Osteocyte (in vitro differentiated cells): Measurements from ENCODE around the gene ZNF836. TPM values are rescaled to one million over a fixed set of nuclear protein-coding genes. Genes with fewer than 3 reads are reported as not detected.

ENCODE experiments used
- DNase-seq: peaks from one replicate; pipeline ENCODE4 v3.0.0; 2021; ENCODE audit warnings: mixed read lengths; ENCODE audit not compliant: unreplicated experiment; ENCODE audit errors: extremely low spot score
- H3K27ac Mint-ChIP-seq: one replicate; pipeline ENCODE4 v1.8.0; 2021; ENCODE audit warnings: mild to moderate bottlenecking, mixed read lengths; ENCODE audit not compliant: unreplicated experiment
- H3K27me3 Mint-ChIP-seq: one replicate; pipeline ENCODE4 v1.8.0; 2021; ENCODE audit warnings: mixed read lengths; ENCODE audit not compliant: unreplicated experiment
- H3K36me3 Mint-ChIP-seq: one replicate; pipeline ENCODE4 v1.8.0; 2021; ENCODE audit warnings: mixed read lengths; ENCODE audit not compliant: unreplicated experiment
- H3K4me1 Mint-ChIP-seq: one replicate; pipeline ENCODE4 v1.8.0; 2021; ENCODE audit warnings: mixed read lengths; ENCODE audit not compliant: unreplicated experiment
- H3K4me3 Mint-ChIP-seq: one replicate; pipeline ENCODE4 v1.8.0; 2021; ENCODE audit warnings: mild to moderate bottlenecking, moderate library complexity, mixed read lengths; ENCODE audit not compliant: unreplicated experiment
- H3K9me3 Mint-ChIP-seq: one replicate; pipeline ENCODE4 v1.8.0; 2021; ENCODE audit warnings: mixed read lengths; ENCODE audit not compliant: unreplicated experiment
- CTCF ChIP-seq: fragments of 200-600 bp; sonication (generic); IDR thresholded peaks from 2 replicates; pipeline ENCODE4 v1.5.0; 2021; ENCODE audit warnings: antibody characterized with exemption, mild to moderate bottlenecking, moderate library complexity
- total RNA-seq: library from RNA; stranded (reverse); gene quantifications from 2 replicates; pipeline ENCODE4 v1.2.1, GENCODE V29; 2021

The ZNF836 gene
- total RNA-seq, 1 donor from 2014 or later = 19.1 TPM

GRCh38 chr19:52155596-52156359, 15.6 kb downstream of the ZNF836 start:
- no peak overlapping the region for H3K4me3 Mint-ChIP-seq
- DNase-seq = no peak
- H3K4me1 Mint-ChIP-seq = no peaks in the 10 kb centered on the region
- peaks cover 66% of the 10 kb centered on the region for H3K9me3 Mint-ChIP-seq
- no peak for TF ChIP-seq CTCF
- no peak overlapping the region for H3K27ac Mint-ChIP-seq
- H3K27me3 Mint-ChIP-seq = no peaks in the 10 kb centered on the region
- H3K36me3 Mint-ChIP-seq = peaks cover 76% of the 10 kb centered on the region

GRCh38 chr19:52148256-52148655, 23.2 kb downstream of the ZNF836 start:
- no peak overlapping the region for H3K4me3 Mint-ChIP-seq

GRCh38 chr19:52142001-52142595, 29.3 kb downstream of the ZNF836 start:
- Mint-ChIP-seq H3K36me3 (peaks cover 11% of the 10 kb centered on the region), H3K27ac (no peak overlapping the region), H3K4me3 (no peak overlapping the region), H3K4me1 (peaks cover 19% of the 10 kb centered on the region), H3K27me3 (no peaks in the 10 kb centered on the region), H3K9me3 (peaks cover 26% of the 10 kb centered on the region)
- DNase-seq = no peak
- TF ChIP-seq CTCF = no peak

More at GRCh38 chr19:52148256-52148655, 23.2 kb downstream of the ZNF836 start:
- peaks cover 17% of the 10 kb centered on the region for H3K36me3 Mint-ChIP-seq
- no peak for TF ChIP-seq CTCF
- no peak for DNase-seq
- peaks cover 35% of the 10 kb centered on the region for H3K9me3 Mint-ChIP-seq
- no peaks in the 10 kb centered on the region for H3K27me3 Mint-ChIP-seq
- H3K27ac Mint-ChIP-seq = no peak overlapping the region
- H3K4me1 Mint-ChIP-seq = peaks cover 2% of the 10 kb centered on the region

- TF ChIP-seq CTCF = no peak
- DNase-seq = no peak
- Mint-ChIP-seq H3K27ac (no peak overlapping the region), H3K27me3 (no peaks in the 10 kb centered on the region), H3K4me3 (no peak overlapping the region), H3K4me1 (peaks cover 19% of the 10 kb centered on the region), H3K36me3 (peaks cover 17% of the 10 kb centered on the region), H3K9me3 (peaks cover 18% of the 10 kb centered on the region)
Measured at GRCh38 chr19:52141203-52141602, 30.2 kb downstream of the ZNF836 start.

GRCh38 chr19:52140032-52140710, 31.2 kb downstream of the ZNF836 start:
- peaks cover 19% of the 10 kb centered on the region for H3K4me1 Mint-ChIP-seq
- peaks cover 23% of the 10 kb centered on the region for H3K9me3 Mint-ChIP-seq
- H3K4me3 Mint-ChIP-seq = peak overlapping the region; percentile 96
- peaks cover 24% of the 10 kb centered on the region for H3K36me3 Mint-ChIP-seq
- no peaks in the 10 kb centered on the region for H3K27me3 Mint-ChIP-seq
- H3K27ac Mint-ChIP-seq = peak overlapping the region; percentile 99
- no peak for TF ChIP-seq CTCF
- DNase-seq = no peak
